CD14-positive monocyte (primary cell): ENCODE data around the gene ADGRG1. TPM values are rescaled to one million over a fixed set of nuclear protein-coding genes. Genes with fewer than 3 reads are reported as not detected.

Experiments
- DNase-seq, 3 donors: peaks; one replicate each; pipeline ENCODE4 v3.0.0-alpha.2; 2011 to 2022
- H2AFZ ChIP-seq: 2 replicates; pipeline ENCODE4 v1.6.0; 2012; ENCODE audit warnings: mild to moderate bottlenecking, low read depth, low read length, inconsistent platforms; ENCODE audit not compliant: insufficient read depth, poor library complexity, severe bottlenecking
- H3K27ac ChIP-seq, 2 donors: 1 replicate in 1 of 2; 2 replicates in 1 of 2; pipeline ENCODE4 v1.5.1; 2012 to 2013; ENCODE audit warnings: low read length in 2 of 2, control low read depth in 1 of 2, inconsistent platforms in 1 of 2, low read depth in 1 of 2, mild to moderate bottlenecking in 1 of 2
- H3K27me3 ChIP-seq, 2 donors: one replicate each; pipeline versions ENCODE4 v1.6.0 to v1.6.1; 2011 to 2013; ENCODE audit warnings: low read length in 2 of 2; ENCODE audit not compliant: control insufficient read depth in 2 of 2, insufficient read depth in 2 of 2
- H3K36me3 ChIP-seq, 2 donors: replicated peaks in 1 of 2; 1 replicate in 1 of 2; 2 replicates in 1 of 2; pipeline versions ENCODE4 v1.5.1 to v1.6.1; 2012 to 2013; ENCODE audit warnings: low read length in 2 of 2, control low read depth in 1 of 2, inconsistent platforms in 1 of 2, mild to moderate bottlenecking in 1 of 2; ENCODE audit not compliant: insufficient read depth in 2 of 2, control insufficient read depth in 1 of 2
- H3K4me1 ChIP-seq, 2 donors: 1 replicate in 1 of 2; 2 replicates in 1 of 2; pipeline versions ENCODE4 v1.5.1 to v1.6.1; 2012 to 2013; ENCODE audit warnings: low read length in 2 of 2, control low read depth in 1 of 2, inconsistent platforms in 1 of 2, mild to moderate bottlenecking in 1 of 2, moderate library complexity in 1 of 2; ENCODE audit not compliant: insufficient read depth in 2 of 2, control insufficient read depth in 1 of 2
- H3K4me2 ChIP-seq: replicated peaks from 2 replicates; pipeline ENCODE3; 2012; ENCODE audit warnings: low read length, moderate library complexity, mild to moderate bottlenecking; ENCODE audit not compliant: poor library complexity, severe bottlenecking; ENCODE audit errors: extremely low read depth
- H3K4me3 ChIP-seq, 3 experiments: fragments of 200-600 bp in 1 of 3; sonication (generic) in 1 of 3; replicated peaks in 1 of 3; 1 replicate in 2 of 3; 2 replicates in 1 of 3; pipeline ENCODE4 v1.5.1; 2011 to 2013; ENCODE audit warnings: low read length in 3 of 3, mild to moderate bottlenecking in 3 of 3, control low read depth in 2 of 3, low read depth in 2 of 3, inconsistent platforms in 1 of 3, moderate library complexity in 1 of 3
- H3K79me2 ChIP-seq: 2 replicates; pipeline ENCODE4 v1.6.0; 2012; ENCODE audit warnings: mild to moderate bottlenecking, control low read depth, inconsistent platforms, low read length, moderate library complexity; ENCODE audit not compliant: insufficient read depth
- H3K9ac ChIP-seq: 2 replicates; pipeline ENCODE4 v1.6.0; 2017; ENCODE audit warnings: low read length, mild to moderate bottlenecking; ENCODE audit not compliant: insufficient read depth, poor library complexity, severe bottlenecking
- H3K9me3 ChIP-seq, 2 donors: replicated peaks in 1 of 2; 1 replicate in 1 of 2; 2 replicates in 1 of 2; pipeline versions ENCODE4 v1.5.1 to v1.6.1; 2012 to 2013; ENCODE audit warnings: low read length in 2 of 2, control low read depth in 1 of 2; ENCODE audit not compliant: control insufficient read depth in 1 of 2, insufficient read depth in 1 of 2
- H4K20me1 ChIP-seq: 2 replicates; pipeline ENCODE4 v1.6.0; 2012; ENCODE audit warnings: mild to moderate bottlenecking, low read length, control low read depth, moderate library complexity; ENCODE audit not compliant: insufficient read depth
- H3K27ac Mint-ChIP-seq, 7 donors: one replicate each; pipeline ENCODE4 v1.8.0; 2020; ENCODE audit warnings: mild to moderate bottlenecking in 7 of 7, mixed read lengths in 7 of 7, moderate library complexity in 6 of 7, inconsistent platforms in 2 of 7
- H3K27me3 Mint-ChIP-seq, 3 donors: one replicate each; pipeline ENCODE4 v1.8.0; 2021 to 2022; ENCODE audit warnings: low read depth in 3 of 3, mild to moderate bottlenecking in 3 of 3, mixed read lengths in 3 of 3, moderate library complexity in 3 of 3, inconsistent platforms in 1 of 3
- H3K36me3 Mint-ChIP-seq, 2 donors: one replicate each; pipeline ENCODE4 v1.8.0; 2020; ENCODE audit warnings: mixed read lengths in 2 of 2, inconsistent platforms in 1 of 2, mild to moderate bottlenecking in 1 of 2
- H3K4me1 Mint-ChIP-seq: one replicate; pipeline ENCODE4 v1.8.0; 2020; ENCODE audit warnings: mild to moderate bottlenecking, mixed read lengths
- H3K4me3 Mint-ChIP-seq, 2 donors: one replicate each; pipeline ENCODE4 v1.8.0; 2020; ENCODE audit warnings: mild to moderate bottlenecking in 2 of 2, mixed read lengths in 2 of 2, moderate library complexity in 1 of 2
- H3K9me3 Mint-ChIP-seq, 7 donors: one replicate each; pipeline ENCODE4 v1.8.0; 2020 to 2022; ENCODE audit warnings: mixed read lengths in 7 of 7, mild to moderate bottlenecking in 6 of 7, moderate library complexity in 6 of 7, inconsistent platforms in 2 of 7
- WGBS: methylation state at CpG from one replicate; pipeline ENCODE4 v1.1.5; 2013; ENCODE audit warnings: missing lambda C conversion rate; ENCODE audit not compliant: insufficient coverage; 5-methylcytosine and 5-hydroxymethylcytosine counted together
- intact Hi-C, 2 donors: fragments of 100-400 bp; cut with micrococcal nuclease; formaldehyde crosslinking; loops; one replicate each; pipeline versions ENCODE4 v1.15.0 to v1.15.1; 2023
- polyA plus RNA-seq, 3 donors: library from polyadenylated mRNA; depleted of rRNA in 1 of 3; unstranded in 2 of 3; stranded (reverse) in 1 of 3; fragments of 300-500 nt in 2 of 3; fragments of >200 nt in 1 of 3; fragmentation: Illumina TruSeq in 2 of 3; gene quantifications; 1 replicate in 2 of 3; 2 replicates in 1 of 3; pipeline ENCODE4 v1.2.3, GENCODE V29; 2012 to 2021
- TF ChIP-seq, protein P1 (sequence below): fragments of 200-600 bp; IDR thresholded peaks from one replicate; pipeline ENCODE4 v1.8.0; 2022; ENCODE audit warnings: antibody characterized with exemption, mild to moderate bottlenecking

The ADGRG1 gene
- polyA plus RNA-seq, 3 donors = 0.07 to 0.39 (median 0.08) TPM

- Mint-ChIP-seq H3K36me3 (no peaks in the 10 kb centered on the region), H3K9me3 (peaks cover 0 to 2% (median 0%) of the 10 kb centered on the region in 7 donors), H3K4me1 (peaks cover 40% of the 10 kb centered on the region), H3K27ac (peak overlapping the region; percentile 93 to 98 (median 97)), H3K27me3 (peaks cover 1 to 5% (median 4%) of the 10 kb centered on the region in 3 donors), H3K4me3 (peak overlapping the region in 1 of 2 donors; percentile 94)
- H3K79me2 ChIP-seq = no peaks in the 10 kb centered on the region
- H3K9me3 ChIP-seq = no peaks in the 10 kb centered on the region
- TF ChIP-seq, protein P1, sequence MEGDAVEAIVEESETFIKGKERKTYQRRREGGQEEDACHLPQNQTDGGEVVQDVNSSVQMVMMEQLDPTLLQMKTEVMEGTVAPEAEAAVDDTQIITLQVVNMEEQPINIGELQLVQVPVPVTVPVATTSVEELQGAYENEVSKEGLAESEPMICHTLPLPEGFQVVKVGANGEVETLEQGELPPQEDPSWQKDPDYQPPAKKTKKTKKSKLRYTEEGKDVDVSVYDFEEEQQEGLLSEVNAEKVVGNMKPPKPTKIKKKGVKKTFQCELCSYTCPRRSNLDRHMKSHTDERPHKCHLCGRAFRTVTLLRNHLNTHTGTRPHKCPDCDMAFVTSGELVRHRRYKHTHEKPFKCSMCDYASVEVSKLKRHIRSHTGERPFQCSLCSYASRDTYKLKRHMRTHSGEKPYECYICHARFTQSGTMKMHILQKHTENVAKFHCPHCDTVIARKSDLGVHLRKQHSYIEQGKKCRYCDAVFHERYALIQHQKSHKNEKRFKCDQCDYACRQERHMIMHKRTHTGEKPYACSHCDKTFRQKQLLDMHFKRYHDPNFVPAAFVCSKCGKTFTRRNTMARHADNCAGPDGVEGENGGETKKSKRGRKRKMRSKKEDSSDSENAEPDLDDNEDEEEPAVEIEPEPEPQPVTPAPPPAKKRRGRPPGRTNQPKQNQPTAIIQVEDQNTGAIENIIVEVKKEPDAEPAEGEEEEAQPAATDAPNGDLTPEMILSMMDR = no peak
- peak overlapping the region; percentile 73 to 85 for H3K27ac ChIP-seq
- H3K4me3 ChIP-seq = peak overlapping the region in 2 of 3 experiments; percentile 49 to 76
- 83% methylated on average over 6 of the region's 10 CpGs for WGBS
- H3K4me1 ChIP-seq = peaks cover 37 to 42% of the 10 kb centered on the region in 2 donors
- H2AFZ ChIP-seq = peak overlapping the region; percentile 67
- H3K9ac ChIP-seq = peak overlapping the region; percentile 53
- H4K20me1 ChIP-seq = no peaks in the 10 kb centered on the region
- no peak for DNase-seq
- no peaks in the 10 kb centered on the region for H3K27me3 ChIP-seq
- H3K36me3 ChIP-seq = no peaks in the 10 kb centered on the region
- H3K4me2 ChIP-seq = peak overlapping the region; percentile 70
- intact Hi-C loops = loop anchor here (5.0 kb wide), 3 partner anchors 38 to 47 kb away; no protein-coding TSS in a partner anchor
These were observed 65.8 kb downstream of the ADGRG1 start for GRCh38 chr16:57694231-57694724.

- Mint-ChIP-seq H3K4me3 (peak within 1 kb of the TSS; percentile 83 to 94), H3K27me3 (peaks cover 1 to 2% (median 2%) of the 10 kb centered on the region in 3 donors), H3K9me3 (peaks cover 0 to 2% (median 0%) of the 10 kb centered on the region in 7 donors), H3K4me1 (peaks cover 32% of the 10 kb centered on the region), H3K27ac (peak within 1 kb of the TSS; percentile 93 to 98 (median 97)), H3K36me3 (no peaks in the 10 kb centered on the region)
- Histone ChIP-seq H3K4me3 (peak within 1 kb of the TSS; percentile 40 to 76 (median 49)), H3K4me2 (peak within 1 kb of the TSS; percentile 70), H4K20me1 (no peaks in the 10 kb centered on the region), H3K27ac (peak within 1 kb of the TSS; percentile 73 to 85), H3K27me3 (no peaks in the 10 kb centered on the region), H3K36me3 (no peaks in the 10 kb centered on the region), H3K4me1 (peaks cover 30 to 35% of the 10 kb centered on the region in 2 donors), H3K9ac (peak within 1 kb of the TSS; percentile 53), H3K9me3 (no peaks in the 10 kb centered on the region), H3K79me2 (no peaks in the 10 kb centered on the region), H2AFZ (peak within 1 kb of the TSS; percentile 67)
- DNase-seq = peak; percentile 76 to 79 (median 76)
- intact Hi-C loops = loop anchor here (5.0 kb wide), 4 partner anchors 33 to 48 kb away; no protein-coding TSS in a partner anchor
- TF ChIP-seq, protein P1 = no peak
- WGBS = 7% methylated on average over 3 of the region's 8 CpGs
These were observed 66.6 kb downstream of the ADGRG1 start, which contains the start of gene DRC7 for GRCh38 chr16:57694725-57695679. TSS of gene DRC7 (plus strand) at chr16:57694806. CDS start at chr16:57697950, 3,144 bp downstream.
